T-helper 2 cell treated with Interferon-gamma antibody and Interleukin-4, amounts not matched to agents 5 μg/mL and 100 μg/mL, for 36 hours (primary cell): ENCODE results near the gene NOX4.
"Not testable (repeated sequence)": the region's sequence is repeated elsewhere in the genome, so short reads cannot be mapped to it uniquely, and the experiment has no call there.

Source experiments
- DNase-seq: peaks from one replicate; pipeline ENCODE4 v3.0.0; 2021; ENCODE audit warnings: low spot score
- H3K27ac Mint-ChIP-seq: one replicate; pipeline ENCODE4 v1.8.0; 2021; ENCODE audit warnings: mild to moderate bottlenecking, mixed read lengths
- H3K27me3 Mint-ChIP-seq: one replicate; pipeline ENCODE4 v1.8.0; 2021; ENCODE audit warnings: low read depth, mixed read lengths
- H3K36me3 Mint-ChIP-seq: one replicate; pipeline ENCODE4 v1.8.0; 2021; ENCODE audit warnings: low read depth, mixed read lengths
- H3K4me1 Mint-ChIP-seq: one replicate; pipeline ENCODE4 v1.8.0; 2021; ENCODE audit warnings: low read depth, mixed read lengths
- H3K4me3 Mint-ChIP-seq: one replicate; pipeline ENCODE4 v1.8.0; 2022; ENCODE audit warnings: mild to moderate bottlenecking, moderate library complexity, mixed read lengths
- H3K9me3 Mint-ChIP-seq: one replicate; pipeline ENCODE4 v1.8.0; 2021; ENCODE audit warnings: mixed read lengths

NOX4 gene

GRCh38 chr11:89443361-89444322 is 47.5 kb downstream of the NOX4 start:
- no peak for DNase-seq
- Mint-ChIP-seq H3K4me1 (no peaks in the 10 kb centered on the region), H3K36me3 (no peaks in the 10 kb centered on the region), H3K27ac (no peak overlapping the region), H3K27me3 (no peaks in the 10 kb centered on the region), H3K9me3 (no peaks in the 10 kb centered on the region), H3K4me3 (no peak overlapping the region)

GRCh38 chr11:89442801-89443200 is 48.4 kb downstream of the NOX4 start:
- Mint-ChIP-seq H3K36me3 (no peaks in the 10 kb centered on the region), H3K9me3 (no peaks in the 10 kb centered on the region), H3K27ac (no peak overlapping the region), H3K4me3 (no peak overlapping the region), H3K4me1 (no peaks in the 10 kb centered on the region), H3K27me3 (no peaks in the 10 kb centered on the region)
- DNase-seq: no peak

- Mint-ChIP-seq H3K4me1 (no peaks in the 10 kb centered on the region), H3K36me3 (no peaks in the 10 kb centered on the region), H3K9me3 (no peaks in the 10 kb centered on the region), H3K27me3 (no peaks in the 10 kb centered on the region), H3K4me3 (no peak overlapping the region), H3K27ac (no peak overlapping the region)
- no peak for DNase-seq
Measured at GRCh38 chr11:89441606-89442005, 49.6 kb downstream of the NOX4 start.

- no peaks in the 10 kb centered on the region for H3K4me1 Mint-ChIP-seq
- no peak overlapping the region for H3K4me3 Mint-ChIP-seq
- H3K27ac Mint-ChIP-seq: no peak overlapping the region
- DNase-seq: no peak
- no peaks in the 10 kb centered on the region for H3K9me3 Mint-ChIP-seq
- no peaks in the 10 kb centered on the region for H3K36me3 Mint-ChIP-seq
- H3K27me3 Mint-ChIP-seq: no peaks in the 10 kb centered on the region
Measured at GRCh38 chr11:89437317-89437716, 53.9 kb downstream of the NOX4 start.

- H3K9me3 Mint-ChIP-seq: no peaks in the 10 kb centered on the region
- no peaks in the 10 kb centered on the region for H3K4me1 Mint-ChIP-seq
- no peak overlapping the region for H3K27ac Mint-ChIP-seq
- H3K36me3 Mint-ChIP-seq: no peaks in the 10 kb centered on the region
- no peak for DNase-seq
- no peak overlapping the region for H3K4me3 Mint-ChIP-seq
- H3K27me3 Mint-ChIP-seq: no peaks in the 10 kb centered on the region
Measured at GRCh38 chr11:89436071-89436470, 55.1 kb downstream of the NOX4 start.

GRCh38 chr11:89433278-89433677 is 57.9 kb downstream of the NOX4 start:
- H3K36me3 Mint-ChIP-seq: no peaks in the 10 kb centered on the region
- DNase-seq: no peak
- no peak overlapping the region for H3K4me3 Mint-ChIP-seq
- H3K27me3 Mint-ChIP-seq: no peaks in the 10 kb centered on the region
- no peaks in the 10 kb centered on the region for H3K4me1 Mint-ChIP-seq
- no peak overlapping the region for H3K27ac Mint-ChIP-seq
- no peaks in the 10 kb centered on the region for H3K9me3 Mint-ChIP-seq

DNA sequence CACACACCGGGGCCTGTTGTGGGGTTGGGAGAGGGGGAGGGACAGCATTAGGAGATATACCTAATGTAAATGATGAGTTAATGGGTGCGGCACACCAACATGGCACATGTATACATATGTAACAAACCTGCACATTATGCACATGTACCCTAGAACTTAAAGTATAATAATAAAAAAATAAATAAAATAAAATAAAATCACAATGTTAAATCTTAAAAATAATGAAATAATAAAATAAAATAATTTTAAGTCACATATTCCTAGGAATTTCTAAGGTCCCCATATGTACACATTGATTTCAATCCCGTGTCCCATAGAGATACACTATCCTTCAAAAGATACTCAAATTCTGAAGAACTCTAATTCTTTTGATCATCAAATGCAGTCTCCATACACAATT is 59.0 kb downstream of the NOX4 start:
- not testable (repeated sequence) for H3K4me3 Mint-ChIP-seq, DNase-seq, H3K27me3 Mint-ChIP-seq, H3K36me3 Mint-ChIP-seq, H3K9me3 Mint-ChIP-seq, H3K27ac Mint-ChIP-seq, H3K4me1 Mint-ChIP-seq

DNA sequence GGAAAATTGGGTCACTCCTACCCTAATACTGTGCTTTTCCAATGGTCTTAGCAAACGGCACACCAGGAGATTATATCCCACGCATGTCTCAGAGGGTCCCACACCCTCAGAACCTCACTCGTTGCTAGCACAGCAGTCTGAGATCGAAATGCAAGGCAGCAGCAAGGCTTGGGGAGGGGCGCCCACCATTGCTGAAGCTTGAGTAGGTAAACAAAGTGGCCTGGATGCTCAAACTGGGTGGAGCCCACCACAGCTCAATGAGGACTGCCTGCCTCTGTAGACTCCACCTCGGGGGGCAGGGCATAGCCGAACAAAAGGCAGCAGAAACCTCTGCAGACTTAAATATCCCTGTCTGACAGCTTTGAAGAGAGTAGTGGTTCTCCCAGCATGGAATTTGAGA is 64.7 kb downstream of the NOX4 start:
- not testable (repeated sequence) for H3K27ac Mint-ChIP-seq, H3K27me3 Mint-ChIP-seq, H3K4me3 Mint-ChIP-seq, H3K9me3 Mint-ChIP-seq, H3K4me1 Mint-ChIP-seq, DNase-seq, H3K36me3 Mint-ChIP-seq

GRCh38 chr11:89421718-89422117 is 69.5 kb downstream of the NOX4 start:
- no peaks in the 10 kb centered on the region for H3K9me3 Mint-ChIP-seq
- DNase-seq: no peak
- H3K4me3 Mint-ChIP-seq: no peak overlapping the region
- H3K27ac Mint-ChIP-seq: no peak overlapping the region
- no peaks in the 10 kb centered on the region for H3K27me3 Mint-ChIP-seq
- H3K4me1 Mint-ChIP-seq: no peaks in the 10 kb centered on the region
- H3K36me3 Mint-ChIP-seq: no peaks in the 10 kb centered on the region

DNA sequence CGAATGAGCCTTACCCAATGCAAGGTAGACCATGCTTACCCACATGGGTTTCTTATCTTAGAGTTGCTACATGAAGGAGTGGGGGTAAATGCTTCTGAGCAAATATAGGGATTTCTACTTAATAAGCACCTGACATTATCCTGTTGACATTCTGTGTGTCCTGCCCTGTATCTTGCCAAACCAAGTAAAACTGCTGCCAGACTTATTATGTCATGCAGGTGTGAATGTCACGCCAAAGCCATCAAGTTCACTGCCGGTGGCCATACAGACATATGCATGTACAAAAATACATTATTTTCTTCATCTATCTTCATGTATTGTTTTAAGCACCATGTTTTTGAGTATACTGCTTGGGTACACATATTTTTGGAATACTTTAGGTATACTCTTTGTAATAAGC is 70.2 kb downstream of the NOX4 start:
- Mint-ChIP-seq H3K36me3 (no peaks in the 10 kb centered on the region), H3K27ac (no peak overlapping the region), H3K4me1 (no peaks in the 10 kb centered on the region), H3K27me3 (no peaks in the 10 kb centered on the region), H3K9me3 (no peaks in the 10 kb centered on the region), H3K4me3 (no peak overlapping the region)
- DNase-seq: no peak

DNA sequence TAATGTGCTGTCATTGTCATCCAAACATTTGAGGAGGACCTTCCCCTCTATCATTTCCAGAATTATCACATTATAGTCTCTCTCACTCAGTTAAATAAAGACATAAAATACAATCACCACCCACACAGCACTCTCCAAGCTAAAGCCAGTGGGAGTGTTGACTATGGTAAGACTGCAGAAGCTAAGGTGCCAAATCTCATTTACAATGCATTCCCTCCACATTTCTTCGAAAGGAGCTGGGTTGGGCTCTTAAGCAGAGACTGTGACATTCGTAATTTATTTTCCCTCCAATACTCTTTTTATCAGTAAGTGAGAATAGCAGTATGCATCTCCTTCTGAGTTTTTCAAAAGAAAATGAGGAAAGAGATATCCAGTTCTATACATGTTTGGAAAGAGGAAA is 74.2 kb downstream of the NOX4 start:
- H3K27me3 Mint-ChIP-seq: no peaks in the 10 kb centered on the region
- no peak for DNase-seq
- no peaks in the 10 kb centered on the region for H3K9me3 Mint-ChIP-seq
- H3K36me3 Mint-ChIP-seq: no peaks in the 10 kb centered on the region
- no peak overlapping the region for H3K4me3 Mint-ChIP-seq
- H3K27ac Mint-ChIP-seq: no peak overlapping the region
- H3K4me1 Mint-ChIP-seq: no peaks in the 10 kb centered on the region

- H3K27me3 Mint-ChIP-seq, H3K9me3 Mint-ChIP-seq, H3K27ac Mint-ChIP-seq, H3K36me3 Mint-ChIP-seq, DNase-seq, H3K4me1 Mint-ChIP-seq, H3K4me3 Mint-ChIP-seq: not testable (repeated sequence)
Measured at GRCh38 chr11:89411112-89411511, 80.1 kb downstream of the NOX4 start.

DNA sequence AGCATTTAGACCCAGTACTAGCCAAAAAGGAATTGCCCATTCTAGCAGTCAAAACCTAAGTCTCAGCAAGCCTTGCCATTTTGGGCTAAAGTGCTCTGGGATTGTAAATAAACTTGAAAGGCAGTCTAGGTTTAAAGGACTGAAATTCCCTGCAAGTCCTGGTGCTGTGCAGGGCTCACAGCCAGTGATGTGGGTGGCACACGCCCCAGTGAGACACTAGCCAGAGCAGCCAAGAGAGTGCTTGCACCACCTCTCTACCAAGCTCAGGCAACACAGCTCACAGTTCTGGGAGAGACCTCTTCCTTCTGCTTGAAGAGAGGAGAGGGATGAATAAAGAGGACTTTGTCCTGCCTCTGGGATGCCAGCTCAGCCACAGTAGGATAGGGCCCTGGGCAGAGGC is 80.5 kb downstream of the NOX4 start:
- H3K9me3 Mint-ChIP-seq, H3K27ac Mint-ChIP-seq, H3K4me3 Mint-ChIP-seq, DNase-seq, H3K36me3 Mint-ChIP-seq, H3K27me3 Mint-ChIP-seq, H3K4me1 Mint-ChIP-seq: not testable (repeated sequence)

DNA sequence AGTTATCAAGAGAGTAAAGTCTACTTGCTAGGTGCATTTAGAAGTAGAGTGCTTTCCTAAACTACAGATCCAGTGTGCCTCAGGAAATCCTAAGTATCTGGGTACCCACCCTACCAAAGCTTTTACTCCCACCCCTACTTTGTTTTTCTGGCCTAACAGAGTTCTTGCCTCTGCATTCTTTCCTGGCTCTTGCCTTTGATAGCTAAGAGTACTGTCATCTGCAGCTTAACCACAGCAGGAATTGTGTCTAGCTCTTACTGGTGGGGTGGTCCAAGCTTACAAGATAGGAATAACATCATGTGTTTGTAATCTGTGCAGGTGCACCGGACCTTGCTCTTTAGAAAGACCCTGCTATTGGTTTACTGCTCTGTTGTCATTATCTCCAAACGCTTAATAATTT is 82.7 kb downstream of the NOX4 start:
- H3K36me3 Mint-ChIP-seq, H3K27me3 Mint-ChIP-seq, H3K27ac Mint-ChIP-seq, H3K9me3 Mint-ChIP-seq, H3K4me3 Mint-ChIP-seq, DNase-seq, H3K4me1 Mint-ChIP-seq: not testable (repeated sequence)

DNA sequence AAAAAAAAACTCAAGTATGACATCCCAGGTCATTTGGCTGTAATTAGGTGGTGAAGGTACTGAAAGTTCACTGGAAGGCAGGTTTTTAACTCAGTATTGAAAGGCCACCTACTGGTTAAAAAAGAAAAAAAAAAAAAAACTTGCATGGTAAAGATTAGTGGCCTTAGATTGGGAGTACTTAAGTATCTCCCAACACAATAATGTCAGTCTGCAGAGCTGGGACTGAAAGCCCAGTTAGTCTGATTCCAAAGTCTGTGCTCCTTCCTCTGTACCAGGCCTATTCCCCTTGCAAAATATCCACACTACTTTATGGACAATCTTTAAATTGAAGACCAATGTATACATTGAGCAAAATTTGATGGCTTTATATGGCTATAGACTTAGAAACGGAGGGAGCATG is 85.5 kb downstream of the NOX4 start:
- no peak for DNase-seq
- Mint-ChIP-seq H3K27me3 (no peaks in the 10 kb centered on the region), H3K4me3 (no peak overlapping the region), H3K27ac (no peak overlapping the region), H3K9me3 (no peaks in the 10 kb centered on the region), H3K4me1 (no peaks in the 10 kb centered on the region), H3K36me3 (no peaks in the 10 kb centered on the region)
